ENCODE measurements around the gene PDZD2.

Gene PDZD2

GRCh38 chr5:31937226-31937625 is 298.3 kb downstream of the PDZD2 start:
- Histone ChIP-seq H3K4me1 (peaks cover 0 to 12% (median 0%) of the 10 kb centered on the region in 4 donors), H3K27me3 (no peaks in the 10 kb centered on the region), H3K9me3 (no peaks in the 10 kb centered on the region), H3K36me3 (no peaks in the 10 kb centered on the region), H3K27ac (no peak overlapping the region), H3K4me3 (no peak overlapping the region)
- DNase-seq: no peak
- no peak for TF ChIP-seq CTCF (IDR thresholded peaks at IDR 0.05)
- intact Hi-C loops (cut with DNase I; ENCODE audit: low total_unique reads): no loop called here

- Histone ChIP-seq H3K9me3 (no peaks in the 10 kb centered on the region), H3K27me3 (no peaks in the 10 kb centered on the region), H3K36me3 (no peaks in the 10 kb centered on the region), H3K4me3 (no peak overlapping the region), H3K4me1 (peaks cover 0 to 12% (median 0%) of the 10 kb centered on the region in 4 donors), H3K27ac (no peak overlapping the region)
- no peak for DNase-seq
- no peak for TF ChIP-seq CTCF (IDR thresholded peaks at IDR 0.05)
- intact Hi-C loops (cut with DNase I; ENCODE audit: low total_unique reads): no loop called here
These were observed 298.8 kb downstream of the PDZD2 start for GRCh38 chr5:31937703-31938102.

- Histone ChIP-seq H3K9me3 (no peaks in the 10 kb centered on the region), H3K36me3 (no peaks in the 10 kb centered on the region), H3K4me3 (no peak overlapping the region), H3K27ac (no peak overlapping the region), H3K4me1 (peaks cover 0 to 12% (median 0%) of the 10 kb centered on the region in 4 donors), H3K27me3 (no peaks in the 10 kb centered on the region)
- TF ChIP-seq CTCF (IDR thresholded peaks at IDR 0.05): no peak
- DNase-seq: no peak
- intact Hi-C loops (cut with DNase I; ENCODE audit: low total_unique reads): no loop called here
These were observed 300.2 kb downstream of the PDZD2 start for GRCh38 chr5:31939151-31939550.

GRCh38 chr5:31941151-31941755 is 302.3 kb downstream of the PDZD2 start:
- Histone ChIP-seq H3K9me3 (no peaks in the 10 kb centered on the region), H3K27ac (no peak overlapping the region), H3K4me1 (no peaks in the 10 kb centered on the region), H3K36me3 (no peaks in the 10 kb centered on the region), H3K27me3 (no peaks in the 10 kb centered on the region), H3K4me3 (no peak overlapping the region)
- intact Hi-C loops (cut with DNase I; ENCODE audit: low total_unique reads): no loop called here
- DNase-seq: no peak
- no peak for TF ChIP-seq CTCF (IDR thresholded peaks at IDR 0.05)

- no peak for DNase-seq
- TF ChIP-seq CTCF (IDR thresholded peaks at IDR 0.05): no peak
- Histone ChIP-seq H3K27ac (no peak overlapping the region), H3K27me3 (no peaks in the 10 kb centered on the region), H3K9me3 (no peaks in the 10 kb centered on the region), H3K4me1 (no peaks in the 10 kb centered on the region), H3K4me3 (no peak overlapping the region), H3K36me3 (no peaks in the 10 kb centered on the region)
- intact Hi-C loops (cut with DNase I; ENCODE audit: low total_unique reads): no loop called here
These were observed 303.6 kb downstream of the PDZD2 start for GRCh38 chr5:31942546-31942945.

All from tibial artery (tissue), 4 donors.